GM12878 (cell line): Measurements from ENCODE around the gene DIAPH1. TPM values are rescaled to one million over a fixed set of nuclear protein-coding genes. Genes with fewer than 3 reads are reported as not detected.
A peak's percentile ranks its signal among the peaks of the same experiment; 100 is the strongest.

Source experiments
- ATF7 ChIP-seq: fragments of 450-650 bp; IDR thresholded peaks from 2 replicates; pipeline ENCODE4 v1.6.1; 2016; ENCODE audit warnings: low read depth, mild to moderate bottlenecking
- BACH1 ChIP-seq: fragments of 450-650 bp; IDR thresholded peaks from 2 replicates; pipeline ENCODE4 v1.6.1; 2017; ENCODE audit warnings: mild to moderate bottlenecking, borderline replicate concordance
- BCL11A ChIP-seq: IDR thresholded peaks from 2 replicates; pipeline ENCODE4 v1.6.1; 2011; ENCODE audit warnings: low read depth, low read length
- CBX3 ChIP-seq: fragments of 200-600 bp; sonication (generic); IDR thresholded peaks from 2 replicates; pipeline ENCODE4 v1.6.1; 2016; ENCODE audit warnings: low read depth, borderline replicate concordance
- CEBPZ ChIP-seq: fragments of 150-350 bp; IDR thresholded peaks from 2 replicates; pipeline ENCODE4 v1.6.1; 2016; ENCODE audit warnings: low read depth, low read length
- IKZF2 ChIP-seq, 2 experiments: fragments of 450-650 bp; IDR thresholded peaks; 2 replicates each; pipeline ENCODE4 v1.6.1; 2017; ENCODE audit warnings: mild to moderate bottlenecking in 2 of 2, moderate library complexity in 2 of 2
- MEF2A ChIP-seq: IDR thresholded peaks from 2 replicates; pipeline ENCODE4 v1.6.1; 2011; ENCODE audit warnings: low read depth, mild to moderate bottlenecking, low read length, moderate library complexity; ENCODE audit not compliant: insufficient read depth
- MEF2B ChIP-seq: fragments of 450-650 bp; IDR thresholded peaks from 2 replicates; pipeline ENCODE4 v1.6.1; 2018; ENCODE audit warnings: mild to moderate bottlenecking, moderate library complexity; ENCODE audit not compliant: partially characterized antibody, poor library complexity, severe bottlenecking
- MTA3 ChIP-seq: IDR thresholded peaks from 2 replicates; pipeline ENCODE4 v1.6.1; 2012; ENCODE audit warnings: low read length, inconsistent platforms, borderline replicate concordance
- MYC ChIP-seq: IDR thresholded peaks from 2 replicates; pipeline ENCODE4 v1.6.1; 2011; ENCODE audit warnings: mild to moderate bottlenecking, low read length, moderate library complexity, inconsistent platforms; ENCODE audit not compliant: insufficient read depth, insufficient replicate concordance, insufficient read length, severe bottlenecking
- NFIC ChIP-seq: IDR thresholded peaks from 2 replicates; pipeline ENCODE4 v1.6.1; 2012; ENCODE audit warnings: low read depth, mild to moderate bottlenecking, inconsistent platforms, low read length, moderate library complexity
- NKRF ChIP-seq: fragments of 450-650 bp; conservative IDR thresholded peaks from 2 replicates; pipeline ENCODE4 v1.6.1; 2017; ENCODE audit warnings: mild to moderate bottlenecking, moderate library complexity
- NR2C2 ChIP-seq: IDR thresholded peaks from 2 replicates; pipeline ENCODE4 v1.6.1; 2011; ENCODE audit warnings: borderline replicate concordance, low read depth; ENCODE audit not compliant: control insufficient read depth, insufficient read length
- PAX5 ChIP-seq: IDR thresholded peaks from 2 replicates; pipeline ENCODE4 v1.6.1; 2011; ENCODE audit warnings: low read depth, low read length, borderline replicate concordance
- SMAD1 ChIP-seq: fragments of 450-650 bp; IDR thresholded peaks from 2 replicates; pipeline ENCODE4 v1.6.1; 2018; ENCODE audit warnings: mild to moderate bottlenecking, low read depth; ENCODE audit not compliant: partially characterized antibody
- STAT3 ChIP-seq: IDR thresholded peaks from 2 replicates; pipeline ENCODE4 v1.6.1; 2011; ENCODE audit warnings: low read depth, low read length, improper control_type of control experiment
- USF2 ChIP-seq: IDR thresholded peaks from 2 replicates; pipeline ENCODE4 v1.6.1; 2011; ENCODE audit warnings: low read depth, low read length, improper control_type of control experiment, borderline replicate concordance
- ZNF24 ChIP-seq: fragments of 450-650 bp; IDR thresholded peaks from 2 replicates; pipeline ENCODE4 v1.6.1; 2017; ENCODE audit warnings: antibody characterized with exemption, mild to moderate bottlenecking
- ZNF274 ChIP-seq: IDR thresholded peaks from one replicate; pipeline ENCODE4 v1.8.0; 2011; ENCODE audit not compliant: insufficient read length, insufficient read depth
- ZNF687 ChIP-seq: fragments of 450-650 bp; IDR thresholded peaks from 2 replicates; pipeline ENCODE4 v1.6.1; 2017; ENCODE audit warnings: mild to moderate bottlenecking, moderate library complexity
- polyA plus RNA-seq, 11 experiments: library from polyadenylated mRNA; depleted of rRNA in 4 of 11; unstranded in 6 of 11; stranded (reverse) in 5 of 11; fragments of >200 nt; fragmentation: Nextera tagmentation in 4 of 11; fragmentation: Illumina TruSeq in 1 of 11; extraction: Ambion mirVana in 4 of 11; extraction: Trizol in 1 of 11; gene quantifications; 1 replicate in 1 of 11; 2 replicates in 10 of 11; pipeline versions ENCODE4 v1.2.1 to v1.2.3, GENCODE V29; 2011 to 2016; ENCODE audit warnings: inconsistent platforms in 2 of 11, missing spikeins in 2 of 11, low read depth in 1 of 11
- total RNA-seq, 4 experiments: library from RNA; depleted of rRNA in 3 of 4; stranded (reverse); fragments of >200 nt in 3 of 4; fragmentation: Illumina TruSeq in 1 of 4; extraction: Trizol in 1 of 4; gene quantifications; 2 replicates each; pipeline versions ENCODE4 v1.2.1 to v1.2.3, GENCODE V29; 2013 to 2021

DIAPH1 gene
- total and polyA plus RNA-seq, 10 of the 15 experiments (the other 5 are each of a cell fraction or from before 2014, with no cell fraction given), result 37.8 to 168 (median 59.0) TPM

GRCh38 chr5:141564216-141564692, 54.5 kb downstream of the DIAPH1 start (continued):
- TF ChIP-seq NKRF (no peak), BCL11A (no peak), MYC (no peak), BACH1 (peak; percentile 45; the same call in 1 of the 2 replicates), USF2 (no peak), MEF2B (peak; percentile 22), MTA3 (no peak), NFIC (peak; percentile 19; the same call in 1 of the 2 replicates), ATF7 (peak; percentile 99), IKZF2 (IDR thresholded peaks at IDR 0.05) (peak in 1 of 2 experiments; percentile 30; a peak in 1 of 4 replicates), ZNF24 (peak; percentile 57; the same call in 1 of the 2 replicates), CBX3 (no peak), PAX5 (no peak), SMAD1 (no peak), CEBPZ (no peak), NR2C2 (no peak), STAT3 (no peak), MEF2A (0 out of 2 replicates have a peak, but pooled peaks have one; percentile 47), ZNF274 (no peak), ZNF687 (peak; percentile 59; the same call in 1 of the 2 replicates)
